Measurements from ENCODE around the gene GABRG3. TPM values are rescaled to one million over a fixed set of nuclear protein-coding genes. Genes with fewer than 3 reads are reported as not detected.

The GABRG3 gene
- total and polyA plus RNA-seq, 7 donors, result under 0.01 to 0.28 (median 0.05) TPM; not detected in 3

GRCh38 chr15:26943866-26944265 lies 27.1 kb upstream of the GABRG3 start:
- H3K4me1 ChIP-seq, result no peaks in the 10 kb centered on the region
- 47 to 49% methylated on average over 8 of the region's 8 CpGs for WGBS, 2 donors
- no peaks in the 10 kb centered on the region for H3K36me3 ChIP-seq
- no peak overlapping the region for H3K4me3 ChIP-seq
- intact Hi-C loops (cut with DNase I), result no loop called here
- TF ChIP-seq EP300 (IDR thresholded peaks at IDR 0.05), result no peak
- TF ChIP-seq CTCF (IDR thresholded peaks at IDR 0.05), result no peak
- TF ChIP-seq POLR2A (IDR thresholded peaks at IDR 0.05), result no peak
- TF ChIP-seq POLR2AphosphoS5 (IDR thresholded peaks at IDR 0.05), result no peak
- DNase-seq, result no peak
- H3K27ac ChIP-seq, result no peak overlapping the region
- no peaks in the 10 kb centered on the region for H3K9me3 ChIP-seq
- H3K27me3 ChIP-seq, result no peaks in the 10 kb centered on the region

- H3K4me1 ChIP-seq, result no peaks in the 10 kb centered on the region
- TF ChIP-seq EP300 (IDR thresholded peaks at IDR 0.05) (no peak), CTCF (IDR thresholded peaks at IDR 0.05) (no peak), POLR2A (IDR thresholded peaks at IDR 0.05) (no peak), POLR2AphosphoS5 (IDR thresholded peaks at IDR 0.05) (no peak)
- H3K36me3 ChIP-seq, result no peaks in the 10 kb centered on the region
- WGBS, 2 donors, result 87% methylated on average over 13 of the region's 13 CpGs
- no peak overlapping the region for H3K27ac ChIP-seq
- H3K9me3 ChIP-seq, result no peaks in the 10 kb centered on the region
- H3K27me3 ChIP-seq, result no peaks in the 10 kb centered on the region
- intact Hi-C loops (cut with DNase I), result no loop called here
- H3K4me3 ChIP-seq, result no peak overlapping the region
- no peak for DNase-seq
Observed at GRCh38 chr15:26945046-26945445, 25.9 kb upstream of the GABRG3 start.

- no peak for DNase-seq
- peaks cover 0 to 7% (median 2%) of the 10 kb centered on the region in 4 donors for H3K9me3 ChIP-seq
- no peaks in the 10 kb centered on the region for H3K4me1 ChIP-seq
- H3K36me3 ChIP-seq, result no peaks in the 10 kb centered on the region
- WGBS, 2 donors, result 74 to 80% methylated on average over 2 of the region's 2 CpGs
- no peaks in the 10 kb centered on the region for H3K27me3 ChIP-seq
- H3K27ac ChIP-seq, result no peak overlapping the region
- TF ChIP-seq POLR2A (IDR thresholded peaks at IDR 0.05), result no peak
- no peak for TF ChIP-seq CTCF (IDR thresholded peaks at IDR 0.05)
- no peak for TF ChIP-seq POLR2AphosphoS5 (IDR thresholded peaks at IDR 0.05)
- TF ChIP-seq EP300 (IDR thresholded peaks at IDR 0.05), result no peak
- no peak overlapping the region for H3K4me3 ChIP-seq
- intact Hi-C loops (cut with DNase I), result no loop called here
Observed at GRCh38 chr15:26950001-26950400, 21.0 kb upstream of the GABRG3 start.

GRCh38 chr15:26954403-26954802 lies 16.6 kb upstream of the GABRG3 start:
- H3K27me3 ChIP-seq, result no peaks in the 10 kb centered on the region

More at GRCh38 chr15:26954403-26954802, 16.6 kb upstream of the GABRG3 start:
- Histone ChIP-seq H3K9me3 (peaks cover 0 to 7% (median 2%) of the 10 kb centered on the region in 4 donors), H3K36me3 (no peaks in the 10 kb centered on the region), H3K4me3 (no peak overlapping the region), H3K4me1 (no peaks in the 10 kb centered on the region), H3K27ac (no peak overlapping the region)
- no peak for DNase-seq
- no peak for TF ChIP-seq POLR2A (IDR thresholded peaks at IDR 0.05)
- TF ChIP-seq CTCF (IDR thresholded peaks at IDR 0.05), result no peak
- no peak for TF ChIP-seq EP300 (IDR thresholded peaks at IDR 0.05)
- TF ChIP-seq POLR2AphosphoS5 (IDR thresholded peaks at IDR 0.05), result no peak
- intact Hi-C loops (cut with DNase I), result no loop called here
- 47 to 70% methylated on average over 2 of the region's 2 CpGs for WGBS, 2 donors
